Thyroid gland (tissue), 4 donors: Measurements from ENCODE around the gene CLCN5.

ENCODE experiments used
- POLR2A ChIP-seq, 2 donors: fragments of 450-650 bp; IDR thresholded peaks; one replicate each; pipeline ENCODE4 v1.6.1; 2017; ENCODE audit warnings: antibody characterized with exemption in 2 of 2, mild to moderate bottlenecking in 2 of 2, moderate library complexity in 1 of 2
- TF ChIP-seq, protein P1 (sequence below), 6 experiments: fragments of 200-600 bp in 3 of 6; fragments of 450-650 bp in 3 of 6; sonication (generic) in 3 of 6; IDR thresholded peaks; one replicate each; pipeline ENCODE4 v1.5.1; 2016 to 2019; ENCODE audit warnings: antibody characterized with exemption in 6 of 6, mild to moderate bottlenecking in 2 of 6, inconsistent platforms in 1 of 6, moderate library complexity in 1 of 6

GRCh38 chrX:50054147-50054546, 131.8 kb downstream of the CLCN5 start:
- TF ChIP-seq, protein P1, sequence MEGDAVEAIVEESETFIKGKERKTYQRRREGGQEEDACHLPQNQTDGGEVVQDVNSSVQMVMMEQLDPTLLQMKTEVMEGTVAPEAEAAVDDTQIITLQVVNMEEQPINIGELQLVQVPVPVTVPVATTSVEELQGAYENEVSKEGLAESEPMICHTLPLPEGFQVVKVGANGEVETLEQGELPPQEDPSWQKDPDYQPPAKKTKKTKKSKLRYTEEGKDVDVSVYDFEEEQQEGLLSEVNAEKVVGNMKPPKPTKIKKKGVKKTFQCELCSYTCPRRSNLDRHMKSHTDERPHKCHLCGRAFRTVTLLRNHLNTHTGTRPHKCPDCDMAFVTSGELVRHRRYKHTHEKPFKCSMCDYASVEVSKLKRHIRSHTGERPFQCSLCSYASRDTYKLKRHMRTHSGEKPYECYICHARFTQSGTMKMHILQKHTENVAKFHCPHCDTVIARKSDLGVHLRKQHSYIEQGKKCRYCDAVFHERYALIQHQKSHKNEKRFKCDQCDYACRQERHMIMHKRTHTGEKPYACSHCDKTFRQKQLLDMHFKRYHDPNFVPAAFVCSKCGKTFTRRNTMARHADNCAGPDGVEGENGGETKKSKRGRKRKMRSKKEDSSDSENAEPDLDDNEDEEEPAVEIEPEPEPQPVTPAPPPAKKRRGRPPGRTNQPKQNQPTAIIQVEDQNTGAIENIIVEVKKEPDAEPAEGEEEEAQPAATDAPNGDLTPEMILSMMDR (IDR thresholded peaks at IDR 0.05): no peak
- no peak for TF ChIP-seq POLR2A (IDR thresholded peaks at IDR 0.05)
